ENCODE data around the gene GALNT6.

Gene GALNT6

DNA sequence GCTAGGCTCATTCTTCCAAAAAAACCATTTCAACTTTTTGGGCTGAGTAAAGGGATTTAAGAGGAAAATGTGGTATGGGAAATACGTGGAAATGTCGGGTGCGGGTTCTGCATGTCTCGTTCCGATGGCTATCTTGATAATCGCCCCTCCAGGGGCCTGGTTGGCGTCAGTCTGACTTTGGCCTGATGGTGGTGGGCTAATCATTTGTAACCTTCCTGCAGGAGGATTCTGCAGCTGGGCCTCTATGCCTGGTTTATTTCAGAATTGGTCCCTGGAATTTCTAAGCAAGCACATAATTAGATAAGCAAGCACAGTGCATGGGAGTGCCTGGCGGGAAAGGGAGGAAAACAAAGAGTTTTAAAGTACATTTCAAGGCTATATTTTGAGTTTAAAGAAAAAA lies 18.6 kb upstream of the GALNT6 start:
- no peak overlapping the region for H3K4me2 ChIP-seq
- peaks cover 0 to 11% (median 0%) of the 10 kb centered on the region in 10 experiments; a peak in 4 of 20 replicates for H3K4me1 ChIP-seq
- no peaks in the 10 kb centered on the region for H4K20me1 ChIP-seq
- no peaks in the 10 kb centered on the region for H3K36me3 ChIP-seq
- no peak overlapping the region for H3K27ac ChIP-seq
- no peaks in the 10 kb centered on the region for H3K27me3 ChIP-seq
- TF ChIP-seq Cebpa-rat (IDR thresholded peaks at IDR 0.05) = no peak
- no peak overlapping the region for H3K9ac ChIP-seq
- no peak overlapping the region for H3K4me3 ChIP-seq
- no peaks in the 10 kb centered on the region for H3K9me3 ChIP-seq (replicated peaks in 1 of 11)

DNA sequence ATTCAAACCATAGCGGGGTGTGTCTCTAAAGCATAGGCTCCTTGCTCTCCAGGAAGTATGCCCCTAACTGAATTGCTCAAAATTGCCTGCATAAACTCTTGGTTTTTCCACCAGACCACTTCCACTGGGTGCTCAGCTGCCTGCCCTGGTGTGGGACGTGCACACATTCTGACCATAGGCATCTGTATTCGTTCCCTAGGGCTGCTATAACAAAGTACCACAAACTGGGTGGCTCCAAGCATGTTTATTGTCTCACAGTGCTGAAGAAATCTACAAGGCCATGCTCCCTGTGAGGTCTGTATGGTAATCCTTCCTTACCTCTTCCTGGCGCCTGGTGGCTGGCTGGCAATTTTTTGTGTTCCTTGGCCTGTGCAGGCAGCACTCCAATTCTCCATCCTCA lies 16.4 kb upstream of the GALNT6 start:
- H3K4me1 ChIP-seq = peaks cover 0 to 23% (median 0%) of the 10 kb centered on the region in 10 experiments; a peak in 7 of 20 replicates
- no peak for TF ChIP-seq Cebpa-rat (IDR thresholded peaks at IDR 0.05)
- H3K4me3 ChIP-seq = no peak overlapping the region
- no peak overlapping the region for H3K9ac ChIP-seq
- H3K27me3 ChIP-seq = no peaks in the 10 kb centered on the region
- no peaks in the 10 kb centered on the region for H3K36me3 ChIP-seq
- H3K9me3 ChIP-seq (replicated peaks in 1 of 11) = no peaks in the 10 kb centered on the region
- no peak overlapping the region for H3K4me2 ChIP-seq
- H4K20me1 ChIP-seq = no peaks in the 10 kb centered on the region; a peak in 1 of 22 replicates
- no peak overlapping the region for H3K27ac ChIP-seq

- TF ChIP-seq Cebpa-rat (IDR thresholded peaks at IDR 0.05) = no peak
- Histone ChIP-seq H3K27ac (no peak overlapping the region), H4K20me1 (no peaks in the 10 kb centered on the region; a peak in 1 of 22 replicates)
Observed at GRCh38 chr12:51406859-51407258, 15.7 kb upstream of the GALNT6 start.

GRCh38 chr12:51406290-51406689 lies 15.1 kb upstream of the GALNT6 start:
- Histone ChIP-seq H3K4me1 (peaks cover 0 to 21% (median 0%) of the 10 kb centered on the region in 10 experiments; a peak in 7 of 20 replicates), H4K20me1 (no peaks in the 10 kb centered on the region; a peak in 1 of 22 replicates)

More at GRCh38 chr12:51406859-51407258, 15.7 kb upstream of the GALNT6 start:
- H3K4me1 ChIP-seq = peaks cover 0 to 21% (median 0%) of the 10 kb centered on the region in 10 experiments; a peak in 7 of 20 replicates
- H3K9me3 ChIP-seq (replicated peaks in 1 of 11) = no peaks in the 10 kb centered on the region
- no peak overlapping the region for H3K9ac ChIP-seq
- no peaks in the 10 kb centered on the region for H3K36me3 ChIP-seq
- H3K4me2 ChIP-seq = no peak overlapping the region
- no peaks in the 10 kb centered on the region for H3K27me3 ChIP-seq
- H3K4me3 ChIP-seq = no peak overlapping the region

GRCh38 chr12:51405801-51406207 lies 14.6 kb upstream of the GALNT6 start:
- Histone ChIP-seq H3K9ac (no peak overlapping the region), H3K4me2 (no peak overlapping the region), H3K27ac (no peak overlapping the region), H3K4me3 (no peak overlapping the region), H3K27me3 (no peaks in the 10 kb centered on the region), H3K36me3 (no peaks in the 10 kb centered on the region), H3K9me3 (replicated peaks in 1 of 11) (no peaks in the 10 kb centered on the region), H3K4me1 (peaks cover 0 to 21% (median 0%) of the 10 kb centered on the region in 10 experiments; a peak in 7 of 20 replicates), H4K20me1 (no peaks in the 10 kb centered on the region; a peak in 1 of 22 replicates)
- no peak for TF ChIP-seq Cebpa-rat (IDR thresholded peaks at IDR 0.05)

More at GRCh38 chr12:51406290-51406689, 15.1 kb upstream of the GALNT6 start:
- Histone ChIP-seq H3K36me3 (no peaks in the 10 kb centered on the region), H3K9ac (no peak overlapping the region), H3K27ac (no peak overlapping the region), H3K4me3 (no peak overlapping the region), H3K27me3 (no peaks in the 10 kb centered on the region), H3K9me3 (replicated peaks in 1 of 11) (no peaks in the 10 kb centered on the region), H3K4me2 (no peak overlapping the region)
- TF ChIP-seq Cebpa-rat (IDR thresholded peaks at IDR 0.05) = no peak

DNA sequence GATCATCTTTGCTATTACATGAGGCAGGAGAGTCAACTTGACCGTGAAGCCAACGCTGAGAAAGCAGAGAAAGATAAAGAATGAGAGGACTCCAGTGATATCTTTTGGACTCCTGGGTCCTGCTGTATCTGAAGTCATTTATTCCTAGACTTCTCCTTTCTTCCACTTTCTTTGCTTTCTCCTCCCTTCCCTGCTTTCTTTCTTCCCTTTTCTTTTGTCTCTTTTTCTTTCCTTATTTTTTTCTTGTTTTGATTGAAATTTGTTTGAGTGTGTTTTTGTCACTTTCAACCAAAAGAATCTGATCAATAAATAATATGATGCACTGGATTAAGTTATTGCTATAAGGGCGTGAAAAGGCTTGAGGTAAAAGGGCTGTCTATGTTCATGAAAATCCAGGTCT lies 13.4 kb upstream of the GALNT6 start:
- H3K27me3 ChIP-seq = no peaks in the 10 kb centered on the region
- no peak overlapping the region for H3K27ac ChIP-seq
- H3K4me3 ChIP-seq = no peak overlapping the region
- H3K9me3 ChIP-seq (replicated peaks in 1 of 11) = no peaks in the 10 kb centered on the region
- no peak overlapping the region for H3K9ac ChIP-seq
- peaks cover 0 to 21% (median 0%) of the 10 kb centered on the region in 10 experiments; a peak in 7 of 20 replicates for H3K4me1 ChIP-seq
- peak overlapping the region in 2 of 11 experiments; percentile 56 to 70; a peak in 4 of 22 replicates for H3K4me2 ChIP-seq
- TF ChIP-seq Cebpa-rat (IDR thresholded peaks at IDR 0.05) = no peak
- H4K20me1 ChIP-seq = no peaks in the 10 kb centered on the region; a peak in 1 of 22 replicates
- no peaks in the 10 kb centered on the region for H3K36me3 ChIP-seq

DNA sequence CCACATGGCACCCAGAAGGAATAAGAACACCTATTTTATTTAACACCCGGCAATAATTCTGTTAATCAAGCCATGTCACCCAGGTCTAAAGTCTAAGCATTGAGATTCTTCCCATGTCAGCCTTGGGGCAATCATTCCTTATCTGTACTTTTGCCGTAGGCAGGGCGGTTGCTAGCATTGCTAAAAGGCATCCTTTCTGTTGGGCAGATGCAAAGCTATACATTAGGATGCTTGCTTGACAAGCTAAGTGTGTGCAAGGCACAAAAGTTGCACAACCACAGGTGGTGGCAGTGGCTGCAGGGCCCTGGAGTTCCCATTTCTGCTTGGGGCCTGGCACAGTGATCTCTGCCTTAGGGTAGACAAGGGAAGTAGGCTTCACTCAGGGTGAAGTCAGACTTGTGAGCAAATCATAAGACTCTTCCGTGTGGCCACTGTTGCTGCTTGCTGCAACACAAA lies 12.5 kb upstream of the GALNT6 start:
- peak in 1 of 11 experiments; percentile 23; a peak in 1 of 22 replicates for TF ChIP-seq Cebpa-rat (IDR thresholded peaks at IDR 0.05)
- H3K4me2 ChIP-seq = peak overlapping the region in 3 of 11 experiments; percentile 17 to 70 (median 56); a peak in 5 of 22 replicates
- no peaks in the 10 kb centered on the region for H3K9me3 ChIP-seq (replicated peaks in 1 of 11)
- no peak overlapping the region for H3K9ac ChIP-seq
- H3K4me3 ChIP-seq = no peak overlapping the region
- no peaks in the 10 kb centered on the region; a peak in 1 of 22 replicates for H4K20me1 ChIP-seq
- no peak overlapping the region for H3K27ac ChIP-seq
- H3K4me1 ChIP-seq = peaks cover 0 to 21% (median 0%) of the 10 kb centered on the region in 10 experiments; a peak in 7 of 20 replicates
- H3K36me3 ChIP-seq = no peaks in the 10 kb centered on the region
- no peaks in the 10 kb centered on the region for H3K27me3 ChIP-seq

- H3K9me3 ChIP-seq (replicated peaks in 1 of 11) = no peaks in the 10 kb centered on the region
- no peaks in the 10 kb centered on the region; a peak in 1 of 22 replicates for H4K20me1 ChIP-seq
- H3K4me3 ChIP-seq = no peak overlapping the region
- no peak overlapping the region for H3K9ac ChIP-seq
- TF ChIP-seq Cebpa-rat (IDR thresholded peaks at IDR 0.05) = no peak
- H3K4me2 ChIP-seq = peak overlapping the region in 2 of 11 experiments; percentile 56 to 70; a peak in 4 of 22 replicates
- no peaks in the 10 kb centered on the region for H3K27me3 ChIP-seq
- peaks cover 0 to 21% (median 0%) of the 10 kb centered on the region in 10 experiments; a peak in 7 of 20 replicates for H3K4me1 ChIP-seq
- H3K27ac ChIP-seq = no peak overlapping the region
- H3K36me3 ChIP-seq = no peaks in the 10 kb centered on the region
Observed at GRCh38 chr12:51403159-51403558, 12.0 kb upstream of the GALNT6 start.

- Histone ChIP-seq H3K9ac (no peak overlapping the region), H3K4me1 (peaks cover 0 to 21% (median 0%) of the 10 kb centered on the region in 10 experiments; a peak in 7 of 20 replicates), H3K4me2 (no peak overlapping the region), H3K27me3 (no peaks in the 10 kb centered on the region), H3K27ac (no peak overlapping the region), H3K36me3 (no peaks in the 10 kb centered on the region), H4K20me1 (no peaks in the 10 kb centered on the region; a peak in 1 of 22 replicates), H3K4me3 (no peak overlapping the region), H3K9me3 (replicated peaks in 1 of 11) (no peaks in the 10 kb centered on the region)
- no peak for TF ChIP-seq Cebpa-rat (IDR thresholded peaks at IDR 0.05)
Observed at GRCh38 chr12:51401900-51402299, 10.7 kb upstream of the GALNT6 start.

GRCh38 chr12:51401486-51401885 lies 10.3 kb upstream of the GALNT6 start:
- Histone ChIP-seq H3K4me1 (peaks cover 0 to 21% (median 0%) of the 10 kb centered on the region in 10 experiments; a peak in 7 of 20 replicates), H3K27ac (no peak overlapping the region), H3K9ac (no peak overlapping the region), H3K27me3 (no peaks in the 10 kb centered on the region), H3K4me2 (no peak overlapping the region), H3K9me3 (replicated peaks in 1 of 11) (no peaks in the 10 kb centered on the region), H3K36me3 (no peaks in the 10 kb centered on the region), H3K4me3 (no peak overlapping the region), H4K20me1 (no peaks in the 10 kb centered on the region; a peak in 1 of 22 replicates)
- TF ChIP-seq Cebpa-rat (IDR thresholded peaks at IDR 0.05) = no peak

Measured in BLaER1 treated with 17β-estradiol and CSF1 and Interleukin-3, amounts not matched to agents 10 nM and 100 nM (cell line).